ENCODE measurements around the gene NRIP1.

Gene NRIP1

GRCh38 chr21:15080526-15080925 is 15.7 kb upstream of the NRIP1 start:
- Histone ChIP-seq H3K4me3 (ENCODE audit: low read length) (no peak overlapping the region), H3K4me1 (ENCODE audit: low read length) (no peaks in the 10 kb centered on the region), H3K9ac (ENCODE audit: low read length) (no peak overlapping the region), H3K27me3 (ENCODE audit: low read depth, low read length) (no peaks in the 10 kb centered on the region), H3K4me2 (ENCODE audit: low read length) (no peak overlapping the region), H2AFZ (ENCODE audit: low read depth, low read length) (no peak overlapping the region), H4K20me1 (ENCODE audit: insufficient read depth, low read length) (no peaks in the 10 kb centered on the region), H3K79me2 (ENCODE audit: low read length) (no peaks in the 10 kb centered on the region), H3K36me3 (replicated peaks; ENCODE audit: low read depth, low read length) (no peaks in the 10 kb centered on the region), H3K9me3 (ENCODE audit: insufficient read depth, low read length) (no peaks in the 10 kb centered on the region), H3K27ac (ENCODE audit: low read length) (no peak overlapping the region)
- TF ChIP-seq EZH2phosphoT487 (IDR thresholded peaks at IDR 0.05; ENCODE audit: low read depth) (no peak), CTCF (IDR thresholded peaks at IDR 0.05; ENCODE audit: low read depth, low read length) (no peak)

GRCh38 chr21:15079269-15079668 is 14.5 kb upstream of the NRIP1 start:
- no peak overlapping the region for H3K9ac ChIP-seq (ENCODE audit: low read length)
- H3K27ac ChIP-seq (ENCODE audit: low read length): no peak overlapping the region
- no peak overlapping the region for H2AFZ ChIP-seq (ENCODE audit: low read depth, low read length)
- H3K36me3 ChIP-seq (replicated peaks; ENCODE audit: low read depth, low read length): no peaks in the 10 kb centered on the region
- H4K20me1 ChIP-seq (ENCODE audit: insufficient read depth, low read length): no peaks in the 10 kb centered on the region
- H3K27me3 ChIP-seq (ENCODE audit: low read depth, low read length): no peaks in the 10 kb centered on the region
- no peaks in the 10 kb centered on the region for H3K79me2 ChIP-seq (ENCODE audit: low read length)
- no peak for TF ChIP-seq EZH2phosphoT487 (IDR thresholded peaks at IDR 0.05; ENCODE audit: low read depth)
- TF ChIP-seq CTCF (IDR thresholded peaks at IDR 0.05; ENCODE audit: low read depth, low read length): no peak
- H3K4me3 ChIP-seq (ENCODE audit: low read length): no peak overlapping the region
- no peaks in the 10 kb centered on the region for H3K9me3 ChIP-seq (ENCODE audit: insufficient read depth, low read length)
- H3K4me2 ChIP-seq (ENCODE audit: low read length): no peak overlapping the region
- no peaks in the 10 kb centered on the region for H3K4me1 ChIP-seq (ENCODE audit: low read length)

GRCh38 chr21:15078180-15078579 is 13.4 kb upstream of the NRIP1 start:
- no peaks in the 10 kb centered on the region for H4K20me1 ChIP-seq (ENCODE audit: insufficient read depth, low read length)
- no peaks in the 10 kb centered on the region for H3K9me3 ChIP-seq (ENCODE audit: insufficient read depth, low read length)
- H3K79me2 ChIP-seq (ENCODE audit: low read length): no peaks in the 10 kb centered on the region

GRCh38 chr21:15077529-15078145 is 12.8 kb upstream of the NRIP1 start:
- no peak for TF ChIP-seq EZH2phosphoT487 (IDR thresholded peaks at IDR 0.05; ENCODE audit: low read depth)
- no peak for TF ChIP-seq CTCF (IDR thresholded peaks at IDR 0.05; ENCODE audit: low read depth, low read length)
- H2AFZ ChIP-seq (ENCODE audit: low read depth, low read length): no peak overlapping the region
- no peaks in the 10 kb centered on the region for H3K9me3 ChIP-seq (ENCODE audit: insufficient read depth, low read length)
- no peaks in the 10 kb centered on the region for H3K4me1 ChIP-seq (ENCODE audit: low read length)
- H3K27ac ChIP-seq (ENCODE audit: low read length): no peak overlapping the region
- H3K27me3 ChIP-seq (ENCODE audit: low read depth, low read length): no peaks in the 10 kb centered on the region
- H3K9ac ChIP-seq (ENCODE audit: low read length): no peak overlapping the region
- H3K4me2 ChIP-seq (ENCODE audit: low read length): no peak overlapping the region
- no peaks in the 10 kb centered on the region for H3K79me2 ChIP-seq (ENCODE audit: low read length)
- no peaks in the 10 kb centered on the region for H4K20me1 ChIP-seq (ENCODE audit: insufficient read depth, low read length)
- no peak overlapping the region for H3K4me3 ChIP-seq (ENCODE audit: low read length)
- H3K36me3 ChIP-seq (replicated peaks; ENCODE audit: low read depth, low read length): no peaks in the 10 kb centered on the region

More at GRCh38 chr21:15078180-15078579, 13.4 kb upstream of the NRIP1 start:
- TF ChIP-seq EZH2phosphoT487 (IDR thresholded peaks at IDR 0.05; ENCODE audit: low read depth): no peak
- no peak for TF ChIP-seq CTCF (IDR thresholded peaks at IDR 0.05; ENCODE audit: low read depth, low read length)
- Histone ChIP-seq H3K27me3 (ENCODE audit: low read depth, low read length) (no peaks in the 10 kb centered on the region), H3K4me2 (ENCODE audit: low read length) (no peak overlapping the region), H3K4me1 (ENCODE audit: low read length) (no peaks in the 10 kb centered on the region), H2AFZ (ENCODE audit: low read depth, low read length) (no peak overlapping the region), H3K27ac (ENCODE audit: low read length) (no peak overlapping the region), H3K9ac (ENCODE audit: low read length) (no peak overlapping the region), H3K36me3 (replicated peaks; ENCODE audit: low read depth, low read length) (no peaks in the 10 kb centered on the region), H3K4me3 (ENCODE audit: low read length) (no peak overlapping the region)
